Suprapubic skin (tissue), 4 donors: ENCODE results near the gene C11orf42. TPM values are rescaled to one million over a fixed set of nuclear protein-coding genes. Genes with fewer than 3 reads are reported as not detected.

Source experiments
- DNase-seq, 2 donors: peaks; one replicate each; pipeline ENCODE4 v3.0.0-alpha.2; 2019; ENCODE audit warnings: low spot score in 2 of 2
- H3K27ac ChIP-seq: fragments of 200-600 bp; sonication (generic); one replicate; pipeline ENCODE4 v1.5.1; 2019
- H3K27me3 ChIP-seq: fragments of 200-600 bp; sonication (generic); one replicate; pipeline ENCODE4 v1.5.1; 2019
- H3K36me3 ChIP-seq: fragments of 200-600 bp; sonication (generic); one replicate; pipeline ENCODE4 v1.5.1; 2019
- H3K4me1 ChIP-seq: fragments of 200-600 bp; sonication (generic); one replicate; pipeline ENCODE4 v1.5.1; 2019
- H3K4me3 ChIP-seq: fragments of 200-600 bp; sonication (generic); one replicate; pipeline ENCODE4 v1.5.1; 2019; ENCODE audit warnings: mild to moderate bottlenecking
- H3K9me3 ChIP-seq: fragments of 200-600 bp; sonication (generic); one replicate; pipeline ENCODE4 v1.5.1; 2019
- CTCF ChIP-seq, 2 donors: fragments of 200-600 bp in 1 of 2; fragments of 450-650 bp in 1 of 2; sonication (generic) in 1 of 2; IDR thresholded peaks; one replicate each; pipeline ENCODE4 v1.5.1; 2016 to 2019; ENCODE audit warnings: antibody characterized with exemption in 2 of 2, mild to moderate bottlenecking in 1 of 2, moderate library complexity in 1 of 2
- EP300 ChIP-seq: sonication (generic); formaldehyde crosslinking; IDR thresholded peaks from one replicate; pipeline ENCODE4 v1.6.1; 2017; ENCODE audit warnings: antibody characterized with exemption
- POLR2A ChIP-seq, 2 donors: fragments of 450-650 bp; IDR thresholded peaks; one replicate each; pipeline ENCODE4 v1.6.1; 2017; ENCODE audit warnings: antibody characterized with exemption in 2 of 2, mild to moderate bottlenecking in 2 of 2, moderate library complexity in 2 of 2
- POLR2AphosphoS5 ChIP-seq, 3 donors: sonication (generic); formaldehyde crosslinking; IDR thresholded peaks; one replicate each; pipeline ENCODE4 v1.6.1; 2017; ENCODE audit warnings: antibody characterized with exemption in 3 of 3
- WGBS: methylation state at CpG from one replicate; pipeline ENCODE4 v1.1.5; 2018; 5-methylcytosine and 5-hydroxymethylcytosine counted together
- total RNA-seq, 4 donors: library from RNA; depleted of rRNA; stranded (reverse); fragments of >200 nt; gene quantifications; one replicate each; pipeline ENCODE4 v1.1.0, GENCODE V29; 2016

Gene C11orf42
- total RNA-seq, 4 donors from 2014 or later: not detected

GRCh38 chr11:6201481-6201880 is 3.9 kb upstream of the C11orf42 start:
- Histone ChIP-seq H3K9me3 (no peaks in the 10 kb centered on the region), H3K4me1 (peaks cover 4% of the 10 kb centered on the region), H3K4me3 (no peak overlapping the region), H3K27me3 (no peaks in the 10 kb centered on the region), H3K36me3 (peaks cover 14% of the 10 kb centered on the region), H3K27ac (no peak overlapping the region)
- no peak for TF ChIP-seq EP300
- TF ChIP-seq POLR2AphosphoS5 (IDR thresholded peaks at IDR 0.05): no peak
- no peak for TF ChIP-seq CTCF (IDR thresholded peaks at IDR 0.05)
- no peak for TF ChIP-seq POLR2A (IDR thresholded peaks at IDR 0.05)
- 34% methylated on average over 1 of the region's 2 CpGs for WGBS
- DNase-seq: no peak

- no peak for TF ChIP-seq EP300
- no peak for TF ChIP-seq POLR2AphosphoS5 (IDR thresholded peaks at IDR 0.05)
- no peak for TF ChIP-seq CTCF (IDR thresholded peaks at IDR 0.05)
- TF ChIP-seq POLR2A (IDR thresholded peaks at IDR 0.05): no peak
- peaks cover 4% of the 10 kb centered on the region for H3K4me1 ChIP-seq
- peaks cover 19% of the 10 kb centered on the region for H3K36me3 ChIP-seq
- DNase-seq: no peak
- H3K9me3 ChIP-seq: no peaks in the 10 kb centered on the region
- H3K4me3 ChIP-seq: no peak overlapping the region
- H3K27ac ChIP-seq: no peak overlapping the region
- WGBS: 81% methylated on average over 1 of the region's 1 CpG
- no peaks in the 10 kb centered on the region for H3K27me3 ChIP-seq
Observed at GRCh38 chr11:6202041-6202440, 3.3 kb upstream of the C11orf42 start.

GRCh38 chr11:6203327-6203726 is 2.0 kb upstream of the C11orf42 start:
- no peaks in the 10 kb centered on the region for H3K27me3 ChIP-seq
- TF ChIP-seq EP300 (no peak), CTCF (IDR thresholded peaks at IDR 0.05) (no peak), POLR2A (IDR thresholded peaks at IDR 0.05) (no peak), POLR2AphosphoS5 (IDR thresholded peaks at IDR 0.05) (no peak)

GRCh38 chr11:6204706-6205105 is 651 bp upstream of the C11orf42 start:
- Histone ChIP-seq H3K36me3 (peaks cover 46% of the 10 kb centered on the region), H3K27me3 (no peaks in the 10 kb centered on the region), H3K27ac (no peak overlapping the region), H3K4me3 (no peak overlapping the region), H3K4me1 (peaks cover 4% of the 10 kb centered on the region), H3K9me3 (no peaks in the 10 kb centered on the region)
- no peak for DNase-seq
- TF ChIP-seq EP300 (no peak), POLR2AphosphoS5 (IDR thresholded peaks at IDR 0.05) (no peak), POLR2A (IDR thresholded peaks at IDR 0.05) (no peak), CTCF (IDR thresholded peaks at IDR 0.05) (no peak)
- 100% methylated on average over 1 of the region's 1 CpG for WGBS

More at GRCh38 chr11:6203327-6203726, 2.0 kb upstream of the C11orf42 start:
- WGBS: 54% methylated on average over 3 of the region's 3 CpGs
- H3K4me3 ChIP-seq: no peak overlapping the region
- no peaks in the 10 kb centered on the region for H3K9me3 ChIP-seq
- H3K27ac ChIP-seq: no peak overlapping the region
- no peak for DNase-seq
- peaks cover 32% of the 10 kb centered on the region for H3K36me3 ChIP-seq
- H3K4me1 ChIP-seq: peaks cover 4% of the 10 kb centered on the region

GRCh38 chr11:6206456-6207180 is 1.3 kb downstream of the C11orf42 start:
- TF ChIP-seq POLR2A (IDR thresholded peaks at IDR 0.05) (no peak), POLR2AphosphoS5 (IDR thresholded peaks at IDR 0.05) (no peak), CTCF (IDR thresholded peaks at IDR 0.05) (no peak), EP300 (no peak)
- H3K36me3 ChIP-seq: peaks cover 65% of the 10 kb centered on the region
- H3K4me1 ChIP-seq: peaks cover under 1% of the 10 kb centered on the region
- DNase-seq: no peak
- H3K27ac ChIP-seq: no peak overlapping the region
- 86% methylated on average over 3 of the region's 3 CpGs for WGBS
- no peaks in the 10 kb centered on the region for H3K9me3 ChIP-seq
- no peaks in the 10 kb centered on the region for H3K27me3 ChIP-seq
- H3K4me3 ChIP-seq: no peak overlapping the region
